Suppressor macrophage (primary cell): ENCODE measurements around the gene SH3TC2.

ENCODE experiments used
- DNase-seq, 4 experiments: peaks; one replicate each; pipeline ENCODE4 v3.0.0-alpha.2; 2020 to 2022

SH3TC2 gene

DNA sequence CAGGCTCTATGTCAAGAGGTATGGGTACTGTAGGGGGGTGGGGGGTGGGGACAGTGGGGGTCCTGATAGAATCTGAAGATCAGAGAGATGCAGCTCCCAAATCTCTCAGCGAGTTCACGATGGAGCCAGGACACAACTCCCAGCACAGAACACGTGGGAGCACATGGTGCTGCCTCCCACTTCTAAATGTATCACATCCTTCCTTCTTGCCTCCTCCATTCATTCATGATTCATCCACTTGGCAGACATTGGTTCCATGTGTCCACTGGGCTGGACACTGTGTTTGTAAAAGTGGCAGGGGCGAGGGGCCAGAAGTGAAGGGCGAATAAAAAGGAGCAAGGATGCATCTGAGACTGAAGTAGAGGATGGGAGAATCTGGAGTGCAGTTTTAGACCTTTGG lies 33.9 kb downstream of the SH3TC2 start:
- DNase-seq, result no peak

DNA sequence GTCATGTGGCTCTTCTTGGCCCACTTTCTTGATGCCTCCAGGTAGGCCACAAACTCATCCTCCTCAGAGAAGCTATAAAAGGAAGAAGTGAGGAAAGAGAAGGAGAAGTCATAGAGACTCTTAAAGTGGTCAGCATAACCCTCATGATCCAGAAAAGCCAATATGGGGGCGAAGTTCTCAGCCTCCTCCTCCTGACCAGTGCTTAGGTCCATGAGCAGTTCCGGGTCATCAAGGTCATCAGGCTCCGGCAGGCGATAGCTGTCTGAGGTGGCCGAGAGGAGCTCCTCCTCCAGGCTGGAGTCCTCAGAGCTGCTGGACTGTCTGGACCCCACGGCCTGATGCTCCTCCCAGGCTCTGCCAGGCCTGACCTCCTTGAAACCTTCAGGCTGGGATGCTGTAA lies 34.7 kb downstream of the SH3TC2 start:
- no peak for DNase-seq

DNA sequence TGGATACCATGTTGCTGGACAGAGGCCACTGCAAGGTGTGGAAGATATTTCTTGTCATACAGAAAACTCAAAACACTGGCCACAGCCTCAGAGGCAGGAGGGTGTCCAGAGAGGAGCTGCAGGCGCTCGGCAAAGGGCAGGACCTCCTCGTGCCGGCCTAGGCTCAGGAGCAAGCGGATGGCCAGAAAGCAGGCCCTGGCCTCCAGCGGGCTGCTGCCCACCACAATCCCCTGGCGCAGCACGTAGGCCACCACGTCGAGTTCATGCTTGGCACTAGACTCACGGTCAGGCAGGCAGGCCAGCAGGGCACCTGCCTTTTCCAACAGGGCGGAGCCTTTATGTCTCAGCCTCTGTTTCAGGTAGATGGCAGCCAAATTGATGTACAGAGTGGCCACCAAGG lies 35.2 kb downstream of the SH3TC2 start:
- DNase-seq, result no peak

DNA sequence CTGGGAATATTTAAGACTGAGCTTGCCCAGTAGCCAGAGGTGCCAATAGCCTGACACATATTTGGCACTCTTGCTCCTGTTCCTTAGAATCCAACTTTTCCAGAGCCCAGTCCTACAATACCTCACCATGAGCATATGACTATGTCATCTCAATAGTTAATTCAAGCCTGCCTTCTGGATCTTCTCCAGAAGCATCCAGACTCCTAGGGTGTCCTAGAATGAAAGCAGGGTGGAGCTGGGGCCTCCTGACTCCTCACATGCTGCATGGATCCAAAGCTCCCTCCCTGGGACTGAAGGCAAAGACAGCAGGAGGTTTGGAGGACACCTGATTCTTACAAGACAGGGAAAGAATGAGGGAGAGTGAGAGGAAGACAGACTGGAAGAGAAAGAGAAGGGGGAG lies 37.9 kb downstream of the SH3TC2 start:
- DNase-seq, result no peak

DNA sequence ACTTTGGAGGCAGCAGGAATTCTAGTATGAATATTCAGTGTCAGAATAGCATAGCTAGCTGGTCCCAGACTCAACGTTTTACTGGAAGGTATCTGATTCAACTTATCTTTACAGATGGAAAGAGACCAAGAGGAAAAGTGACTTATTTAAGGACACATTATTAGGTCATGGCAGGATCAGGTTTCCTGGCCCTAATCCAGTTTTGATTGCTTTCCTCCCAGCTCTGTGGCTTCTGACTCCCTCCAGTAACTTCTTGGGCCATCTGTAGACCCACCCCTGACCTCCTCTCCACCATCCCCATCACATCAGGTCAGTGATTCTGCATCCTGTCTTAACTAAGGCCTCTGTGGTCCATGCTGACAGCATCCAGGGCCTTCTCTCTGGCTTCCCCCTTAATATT lies 38.4 kb downstream of the SH3TC2 start:
- no peak for DNase-seq

DNA sequence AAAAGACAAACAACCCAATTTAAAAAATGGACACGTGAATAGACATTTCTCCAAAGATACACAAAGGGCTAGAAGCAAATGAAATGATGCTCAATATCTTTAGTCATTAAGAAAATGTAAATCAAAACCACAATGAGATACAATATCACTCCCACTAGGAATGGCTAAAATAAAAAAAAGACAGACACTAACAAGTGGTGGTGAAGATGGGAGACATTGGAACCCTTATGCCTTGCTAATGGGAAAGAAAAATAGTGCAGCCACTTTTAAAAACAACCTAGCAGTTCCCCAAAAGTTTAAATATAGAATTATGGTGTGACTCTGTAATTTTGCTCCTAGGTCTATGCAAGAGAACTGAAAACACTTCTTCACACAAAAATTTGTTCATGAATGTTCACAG lies 40.7 kb downstream of the SH3TC2 start:
- no peak for DNase-seq

DNA sequence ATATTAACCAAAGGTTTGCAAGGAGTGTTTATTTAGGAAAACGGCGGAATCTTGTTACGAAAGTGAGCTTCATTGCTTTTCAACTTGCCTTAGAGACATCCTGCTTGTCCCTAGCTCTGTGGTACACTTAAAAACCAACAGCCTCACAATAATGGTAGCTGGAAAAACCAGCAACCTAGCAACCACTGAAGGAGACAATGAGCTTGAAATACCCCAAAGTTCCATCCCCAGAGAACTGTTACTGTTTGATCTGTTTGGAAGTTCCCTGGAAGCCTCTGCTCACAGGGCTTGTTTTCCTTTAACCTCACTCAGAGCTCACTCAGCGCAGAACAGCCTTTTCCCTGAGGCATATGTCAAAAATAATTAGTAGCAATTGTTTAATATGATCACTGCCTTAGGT lies 43.2 kb downstream of the SH3TC2 start:
- DNase-seq, result no peak

DNA sequence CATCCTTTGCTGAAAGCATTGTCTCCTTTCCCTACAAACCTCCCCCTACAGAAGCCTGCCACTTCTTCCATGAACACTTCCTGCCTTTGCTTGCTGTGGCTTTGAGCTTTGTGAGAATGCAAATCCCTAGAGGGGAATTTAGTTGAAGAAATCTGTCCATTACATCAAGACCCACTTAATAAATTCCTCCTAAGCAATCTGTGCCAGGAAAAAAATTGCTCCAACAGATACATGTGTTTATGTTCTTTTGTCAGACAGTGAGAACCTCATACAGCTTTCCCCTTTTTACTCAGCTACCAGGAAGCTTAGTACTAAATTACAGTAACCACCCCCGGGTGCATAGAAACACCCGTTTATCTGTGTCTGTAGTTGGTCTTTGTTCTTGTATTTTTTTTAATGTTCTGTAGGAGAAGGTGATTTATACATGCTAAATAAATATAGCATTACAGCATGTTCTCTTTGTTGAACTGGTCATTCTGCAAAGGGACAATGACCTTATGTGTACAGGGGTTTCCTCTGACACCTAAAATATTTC lies 43.9 kb downstream of the SH3TC2 start:
- no peak for DNase-seq

DNA sequence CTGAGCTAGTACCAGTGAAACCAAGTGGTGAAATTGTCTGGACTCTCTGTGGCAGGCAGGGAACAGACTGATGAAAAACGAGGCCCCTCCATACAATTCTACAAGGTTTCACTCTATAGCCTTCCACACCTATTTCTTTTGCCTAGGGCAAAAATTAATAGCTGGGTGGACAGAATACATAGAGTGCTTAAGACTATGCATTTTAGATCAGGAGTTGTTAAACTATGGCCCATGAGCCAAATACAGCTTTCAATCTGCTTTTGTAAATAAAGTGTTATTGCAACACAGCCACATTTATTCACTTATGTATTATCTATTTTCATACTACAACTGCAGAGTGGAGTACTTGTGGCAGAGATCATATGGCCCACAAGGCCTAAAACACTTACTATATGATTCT lies 45.2 kb downstream of the SH3TC2 start:
- DNase-seq, result no peak

DNA sequence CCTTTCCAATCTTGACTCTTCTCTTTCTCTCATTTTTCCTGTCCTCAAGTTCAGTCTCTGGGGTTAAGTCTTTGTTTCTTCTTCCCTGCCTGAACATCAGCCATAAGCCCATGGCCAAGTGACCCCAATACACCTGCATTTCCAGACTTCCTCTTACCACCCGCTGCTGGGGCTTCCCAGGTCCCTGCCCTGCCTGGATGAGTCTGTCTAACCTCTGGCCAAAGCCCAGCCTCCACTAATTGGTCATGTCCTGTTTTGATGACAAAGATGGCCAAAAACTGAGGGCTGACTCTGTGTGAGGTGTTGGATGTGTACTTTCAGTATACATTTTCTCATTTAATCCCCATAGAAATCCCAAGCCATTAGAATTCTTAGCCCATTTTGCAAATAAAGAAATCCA lies 47.3 kb downstream of the SH3TC2 start:
- no peak for DNase-seq

DNA sequence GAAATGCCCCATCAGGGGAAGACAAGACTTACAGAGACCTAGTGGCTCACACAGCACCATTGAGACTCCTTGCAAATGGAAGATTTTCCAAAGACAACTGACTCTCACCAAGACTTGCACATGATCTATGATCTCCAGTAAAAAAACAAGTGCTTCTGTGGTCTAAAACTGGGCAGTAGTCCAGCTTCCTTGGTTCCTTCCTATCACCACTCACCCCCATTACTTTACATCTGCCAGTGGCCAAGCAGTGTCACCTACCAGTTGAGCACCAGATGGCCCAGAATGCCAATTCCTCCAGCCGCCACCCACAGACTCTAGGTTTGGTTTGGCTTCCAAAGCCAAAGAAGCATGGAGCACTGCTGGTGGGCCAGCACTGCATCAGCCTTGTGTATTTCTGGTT lies 47.7 kb downstream of the SH3TC2 start:
- no peak for DNase-seq

DNA sequence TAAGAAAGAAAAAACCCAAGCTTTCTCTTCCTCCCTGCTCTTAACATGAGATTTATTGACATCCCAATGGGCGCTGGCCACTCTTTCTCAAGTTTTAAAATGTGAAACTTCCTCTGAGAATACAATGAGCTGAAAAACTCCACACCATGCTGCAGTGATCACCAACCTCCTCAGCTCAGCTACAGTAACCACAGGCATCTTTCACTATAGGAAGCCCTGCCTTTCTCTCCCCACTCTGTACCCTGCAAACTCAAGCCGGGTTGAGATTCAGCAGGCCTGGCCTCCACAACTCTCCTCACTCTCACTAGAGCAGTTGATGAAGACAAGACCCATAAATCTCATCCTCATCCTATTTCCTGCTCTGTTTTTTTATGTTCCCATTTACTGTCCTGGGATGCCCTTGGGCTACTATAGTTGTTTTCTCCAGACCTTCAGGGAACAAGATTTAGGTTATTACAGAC lies 48.3 kb downstream of the SH3TC2 start:
- DNase-seq, result no peak

DNA sequence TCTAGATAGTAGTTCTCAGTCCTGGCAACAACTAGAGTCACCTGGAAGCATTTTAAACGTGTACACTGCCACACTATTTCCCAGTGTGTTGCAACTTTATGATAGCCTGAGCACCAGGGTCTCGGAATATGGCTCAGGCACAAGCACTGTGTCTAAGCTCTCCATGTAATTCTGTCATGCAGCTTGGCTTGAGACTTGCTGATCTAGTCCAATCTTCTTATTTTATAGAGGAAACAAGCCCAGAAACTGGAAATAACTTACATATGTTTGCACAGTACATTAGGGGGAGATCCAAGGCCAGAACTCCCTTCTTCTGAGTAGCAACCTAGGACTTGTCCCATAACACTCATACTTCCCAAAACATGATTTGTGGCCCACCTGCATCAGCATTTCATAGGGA lies 49.1 kb downstream of the SH3TC2 start:
- no peak for DNase-seq

DNA sequence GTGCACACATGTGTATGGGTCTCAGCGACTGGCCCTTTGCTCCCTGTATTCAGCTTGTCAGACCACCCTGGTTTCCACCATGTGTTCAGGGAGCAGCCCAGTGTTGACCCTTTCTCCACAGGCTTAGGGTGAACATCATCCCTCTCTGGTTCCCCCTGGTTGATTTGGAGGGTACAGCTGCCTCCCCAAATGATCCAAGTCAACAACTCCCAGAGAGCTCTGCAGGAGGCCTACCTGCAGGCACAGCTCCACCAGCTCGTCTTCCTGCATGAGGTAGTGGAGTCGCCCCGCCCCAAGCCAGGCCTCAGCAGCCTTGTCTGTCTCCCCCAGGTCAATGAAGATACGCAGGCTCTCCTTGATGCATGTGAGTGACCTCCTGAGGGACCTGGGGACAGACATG lies 50.5 kb downstream of the SH3TC2 start:
- DNase-seq, result no peak

DNA sequence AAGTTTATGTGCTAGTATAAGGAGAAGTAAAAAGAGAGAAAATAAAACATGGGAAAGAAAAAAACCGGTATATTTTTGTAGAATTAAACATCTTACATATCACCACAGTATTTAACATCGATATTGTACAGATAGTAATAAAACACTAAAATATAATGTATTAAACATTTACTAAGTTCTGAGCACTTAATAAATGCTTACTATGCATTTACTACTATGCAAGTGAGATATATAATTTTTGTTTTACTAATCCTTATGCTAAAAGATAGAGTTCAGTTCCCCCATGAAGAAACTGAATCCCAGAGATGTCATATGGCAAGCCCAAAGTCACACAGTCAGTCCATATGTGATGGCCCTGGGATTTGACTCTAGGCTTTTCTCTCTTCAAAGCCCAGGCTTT lies 51.1 kb downstream of the SH3TC2 start:
- DNase-seq, result no peak

DNA sequence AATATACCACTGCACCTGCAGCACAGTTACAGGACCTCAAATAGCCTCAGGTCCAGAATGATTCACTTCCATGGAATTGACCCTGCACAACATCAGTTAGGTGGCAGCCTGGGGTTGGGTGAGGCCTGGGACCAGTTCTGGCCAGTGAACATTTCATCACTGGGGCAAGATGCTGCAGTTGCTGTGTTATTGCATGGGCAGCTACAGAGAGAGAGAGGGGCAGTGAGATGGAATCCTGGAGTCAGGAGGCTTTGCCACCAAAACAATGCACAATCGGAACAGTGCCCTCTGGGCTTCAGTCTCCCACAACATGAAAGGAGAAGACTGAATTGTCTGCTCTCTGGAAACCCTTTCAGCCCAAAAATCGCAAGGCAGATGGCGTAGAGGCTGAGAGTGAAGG lies 51.8 kb downstream of the SH3TC2 start:
- DNase-seq, result no peak

DNA sequence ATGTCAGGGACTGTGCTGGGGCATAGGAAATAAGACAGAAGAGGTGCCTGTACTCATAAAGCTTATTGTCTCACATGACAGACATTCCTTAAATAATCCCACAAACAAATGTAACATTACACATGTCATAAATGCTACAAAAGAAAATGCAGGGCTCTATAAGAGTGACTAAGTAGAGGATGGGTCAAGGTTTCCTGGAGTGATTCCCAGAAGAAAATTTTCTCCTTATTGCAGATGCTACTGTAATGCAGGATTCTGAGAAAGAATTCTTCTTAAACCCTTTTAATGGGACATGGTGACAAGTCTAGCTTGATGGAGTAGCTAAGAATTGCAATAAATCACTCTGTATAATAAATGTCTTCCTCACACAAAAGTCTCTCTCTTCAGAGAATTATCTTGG lies 55.7 kb downstream of the SH3TC2 start:
- DNase-seq, result no peak

DNA sequence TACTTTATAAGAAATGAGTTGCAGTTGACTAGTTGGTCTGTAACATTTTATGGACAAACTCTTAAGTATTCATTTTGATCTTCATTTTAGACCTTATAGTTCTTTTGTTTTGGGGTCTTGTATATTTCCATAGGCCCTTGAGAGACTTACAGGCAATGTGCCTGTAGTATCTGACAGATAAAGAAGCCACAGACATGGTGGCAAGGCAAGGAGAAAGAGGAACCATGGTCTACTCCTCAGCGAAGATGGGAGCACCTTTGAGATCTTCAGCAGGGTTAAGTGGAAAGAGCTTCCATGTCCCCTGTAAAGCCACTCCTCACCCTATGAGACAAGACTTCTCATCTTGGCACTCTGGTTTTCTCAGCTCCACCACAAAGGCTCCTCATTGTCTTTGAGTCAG lies 56.4 kb downstream of the SH3TC2 start:
- no peak for DNase-seq

DNA sequence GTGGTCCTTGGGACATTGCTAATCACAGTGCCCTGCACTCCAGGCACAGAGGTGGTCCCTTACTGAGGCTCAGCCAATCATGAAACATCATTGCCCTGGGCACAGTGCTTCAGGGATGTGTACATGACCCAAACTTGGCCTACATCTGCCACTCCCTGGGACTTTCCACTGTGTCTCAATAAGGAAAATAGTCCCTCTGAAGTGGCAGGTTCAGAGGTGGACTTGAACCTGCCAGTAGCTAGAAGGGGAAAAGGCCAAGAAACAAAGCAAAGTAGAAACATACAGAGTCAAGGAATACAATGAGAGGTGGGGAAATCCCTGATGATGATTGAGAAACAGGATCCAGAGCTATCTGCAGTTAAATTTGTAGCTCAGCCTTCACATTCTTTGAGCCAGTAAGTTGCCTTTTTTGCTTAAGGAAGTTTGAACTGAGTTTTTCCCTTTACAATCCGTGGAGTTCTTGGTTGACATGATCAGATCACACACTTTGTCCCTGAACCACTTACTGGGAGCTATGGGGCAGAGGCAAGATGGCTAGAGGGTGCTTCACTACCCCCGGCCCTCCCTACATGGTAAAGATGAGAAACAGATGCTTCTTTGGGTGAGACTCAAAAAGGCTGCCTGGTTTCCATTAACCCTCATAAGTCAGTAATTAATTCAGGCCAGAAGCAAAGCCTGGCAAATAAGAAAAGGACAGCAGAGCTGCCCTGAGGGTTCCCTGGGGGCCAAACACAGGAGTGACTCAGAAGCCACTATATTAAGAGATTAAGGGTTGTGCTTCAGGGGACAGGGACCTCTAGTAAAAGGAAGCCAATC lies 57.6 kb downstream of the SH3TC2 start:
- DNase-seq, result peak in 1 of 4 experiments; percentile 10

DNA sequence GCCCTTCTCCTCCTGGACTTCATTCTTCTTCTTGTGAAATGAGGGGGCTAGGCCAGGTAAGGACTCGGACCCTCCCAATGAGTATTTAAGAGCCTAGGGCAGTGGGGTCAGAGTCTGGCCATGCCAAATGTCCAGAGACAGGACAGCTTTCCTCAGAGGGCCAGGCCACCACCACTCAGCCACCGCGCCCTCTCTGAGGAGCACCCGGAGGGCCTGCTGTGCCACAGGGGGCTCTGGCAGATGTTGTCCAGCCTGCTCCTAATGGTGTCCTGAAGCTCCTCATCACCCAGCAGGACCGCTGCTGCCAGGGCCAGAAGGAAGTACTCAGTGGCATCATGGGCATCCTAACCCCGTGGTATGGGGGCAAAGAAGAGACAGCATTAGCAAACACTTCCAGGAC lies 58.3 kb downstream of the SH3TC2 start:
- no peak for DNase-seq

DNA sequence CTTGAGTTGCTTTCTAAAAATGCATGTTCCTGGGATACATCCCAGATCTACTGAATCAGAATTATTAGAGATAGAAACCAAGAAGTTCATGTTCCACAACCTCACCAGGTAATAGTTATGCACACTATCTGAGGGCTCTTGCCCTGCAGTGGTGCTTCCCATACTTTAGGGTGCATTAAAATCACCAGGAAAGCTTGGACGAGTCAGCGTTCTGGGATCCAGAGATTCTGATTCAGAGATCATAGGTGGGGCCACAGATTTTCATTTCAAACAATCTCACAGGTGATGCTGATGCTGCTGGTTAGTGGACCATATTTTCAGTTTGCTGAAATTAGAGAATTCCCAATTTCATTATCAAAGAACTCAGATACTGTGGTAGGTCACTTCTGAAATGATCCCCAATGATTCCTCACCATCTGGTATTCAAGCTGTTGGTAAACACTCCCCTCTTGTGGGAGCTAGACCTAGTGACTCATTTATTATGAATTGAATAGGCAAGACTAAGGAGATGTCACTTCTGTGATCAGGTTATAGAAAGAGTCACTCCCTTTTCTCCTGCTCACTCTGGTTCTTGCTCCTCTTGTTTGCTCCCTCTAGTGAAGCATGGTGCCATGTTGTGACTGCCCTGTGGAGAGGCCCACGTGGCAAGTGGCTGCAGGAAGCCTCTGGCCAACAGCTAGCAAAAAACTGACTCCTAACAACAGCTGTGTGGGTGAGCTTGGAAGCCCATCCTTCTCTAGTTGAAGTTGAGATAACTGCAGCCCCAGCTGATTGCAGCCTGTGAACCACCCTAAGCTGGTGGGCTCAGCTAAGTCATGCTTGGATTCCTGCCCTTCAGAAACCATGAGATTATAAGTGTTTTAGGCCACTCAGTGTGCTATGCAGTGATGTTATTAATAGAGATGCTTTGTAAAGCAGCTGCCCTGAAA lies 59.8 kb downstream of the SH3TC2 start:
- DNase-seq, result no peak

DNA sequence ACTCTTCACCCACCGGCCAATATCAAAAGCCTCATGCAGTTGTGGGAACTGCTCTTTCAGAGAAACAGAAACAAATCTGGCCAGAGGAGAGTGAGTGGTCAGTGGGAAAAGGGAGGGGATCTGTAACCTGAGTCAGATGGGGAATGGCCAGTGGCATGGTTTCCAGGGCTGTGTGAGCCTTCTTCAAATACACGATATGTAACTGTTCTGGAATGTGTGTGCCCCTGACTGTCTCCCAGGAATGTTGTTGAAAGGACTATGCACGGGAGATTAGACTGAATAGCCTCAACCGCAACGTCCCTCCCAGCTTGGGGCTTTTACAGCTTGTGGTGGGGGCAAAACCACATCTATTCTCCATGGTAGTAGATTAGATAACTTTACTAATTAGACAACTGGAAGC lies 60.8 kb downstream of the SH3TC2 start:
- no peak for DNase-seq

DNA sequence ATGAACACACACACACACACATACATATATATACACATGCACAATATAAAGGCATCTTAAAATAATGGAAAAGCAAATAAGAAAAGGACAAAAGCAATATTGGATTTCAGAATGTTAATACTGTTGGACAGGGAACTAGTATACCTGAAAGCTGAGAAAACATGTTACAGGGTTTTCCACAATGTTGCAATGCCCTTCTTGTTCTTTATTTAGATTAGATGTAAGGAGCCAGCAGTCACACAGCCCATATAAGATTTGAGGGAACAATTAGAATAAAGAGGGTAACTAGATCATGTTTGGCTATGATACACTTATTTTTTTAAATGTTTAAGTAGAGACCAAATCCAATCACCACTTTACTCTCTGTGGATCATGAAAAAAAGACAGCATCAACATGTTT lies 61.7 kb downstream of the SH3TC2 start:
- DNase-seq, result peak in 1 of 4 experiments; percentile 7

DNA sequence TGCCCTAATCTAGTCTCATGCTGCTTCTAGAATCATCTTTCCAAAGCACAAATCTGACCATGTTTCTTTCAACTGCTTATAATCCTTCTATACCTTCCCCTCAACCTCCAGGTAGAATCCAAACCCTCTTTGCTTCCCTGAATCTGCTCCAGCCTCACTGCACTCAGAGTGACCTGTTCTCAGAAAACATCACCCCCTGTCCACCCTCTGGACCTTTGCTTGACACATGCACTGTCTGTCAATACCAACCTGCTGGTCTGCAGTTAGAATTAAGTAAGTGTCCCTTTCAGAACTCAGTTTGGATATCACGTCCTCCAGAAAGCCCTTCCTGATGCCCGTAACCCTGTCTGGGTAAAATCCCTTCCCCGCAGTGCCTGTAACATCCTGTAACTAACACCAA lies 63.1 kb downstream of the SH3TC2 start:
- DNase-seq, result no peak
